GM18505 (cell line): ENCODE results near the gene BCAR3.

Experiments
- ATAC-seq: cut with Tn5 transposase; IDR thresholded peaks from one replicate; pipeline ENCODE4 v1.9.1; 2021; ENCODE audit not compliant: unreplicated experiment
- POLR2A ChIP-seq: IDR thresholded peaks from 4 replicates; pipeline ENCODE4 v1.6.1; 2011; ENCODE audit warnings: borderline replicate concordance; ENCODE audit not compliant: insufficient read depth, insufficient read length; ENCODE audit errors: extremely low read depth

Gene BCAR3

DNA sequence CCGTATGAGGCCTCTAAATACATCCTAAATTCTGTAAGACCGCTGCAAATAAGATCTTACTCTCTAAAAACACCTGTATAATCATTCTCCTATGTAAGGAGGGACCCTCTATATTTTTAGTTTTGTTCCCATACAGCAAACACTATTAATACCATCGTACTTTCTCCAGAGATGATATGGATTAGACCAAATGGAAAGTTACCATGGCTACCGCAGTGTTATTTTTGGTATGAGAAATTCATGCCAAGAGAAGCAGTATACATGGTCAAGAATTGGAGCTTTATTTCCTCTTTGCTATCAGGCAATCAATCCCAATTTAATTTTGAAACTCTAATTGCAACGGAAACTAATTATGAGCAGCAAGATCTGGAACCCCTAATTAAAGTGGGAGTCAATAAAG lies 70.0 kb downstream of the BCAR3 start:
- ATAC-seq, result no peak
- TF ChIP-seq POLR2A, result no peak

DNA sequence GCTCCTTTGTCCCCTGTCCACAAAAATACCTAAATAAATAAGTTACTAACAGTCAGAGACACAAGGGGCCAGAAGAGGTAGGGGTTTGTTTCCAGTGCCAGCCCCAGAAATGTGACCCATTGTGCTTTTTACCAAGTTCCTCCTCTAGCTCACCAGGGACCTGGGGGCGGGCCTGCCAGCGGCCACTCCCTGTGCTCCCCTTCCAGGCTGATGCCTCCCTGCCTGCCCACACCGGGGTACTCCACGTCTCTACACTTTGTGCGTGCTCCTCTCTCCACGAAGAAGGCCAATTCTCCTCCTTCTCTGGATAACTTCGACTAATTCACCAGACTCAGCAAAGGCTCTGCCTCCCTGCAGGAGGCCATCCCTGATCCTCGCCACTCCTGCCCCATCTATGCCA lies 72.1 kb downstream of the BCAR3 start:
- no peak for TF ChIP-seq POLR2A
- ATAC-seq, result no peak

DNA sequence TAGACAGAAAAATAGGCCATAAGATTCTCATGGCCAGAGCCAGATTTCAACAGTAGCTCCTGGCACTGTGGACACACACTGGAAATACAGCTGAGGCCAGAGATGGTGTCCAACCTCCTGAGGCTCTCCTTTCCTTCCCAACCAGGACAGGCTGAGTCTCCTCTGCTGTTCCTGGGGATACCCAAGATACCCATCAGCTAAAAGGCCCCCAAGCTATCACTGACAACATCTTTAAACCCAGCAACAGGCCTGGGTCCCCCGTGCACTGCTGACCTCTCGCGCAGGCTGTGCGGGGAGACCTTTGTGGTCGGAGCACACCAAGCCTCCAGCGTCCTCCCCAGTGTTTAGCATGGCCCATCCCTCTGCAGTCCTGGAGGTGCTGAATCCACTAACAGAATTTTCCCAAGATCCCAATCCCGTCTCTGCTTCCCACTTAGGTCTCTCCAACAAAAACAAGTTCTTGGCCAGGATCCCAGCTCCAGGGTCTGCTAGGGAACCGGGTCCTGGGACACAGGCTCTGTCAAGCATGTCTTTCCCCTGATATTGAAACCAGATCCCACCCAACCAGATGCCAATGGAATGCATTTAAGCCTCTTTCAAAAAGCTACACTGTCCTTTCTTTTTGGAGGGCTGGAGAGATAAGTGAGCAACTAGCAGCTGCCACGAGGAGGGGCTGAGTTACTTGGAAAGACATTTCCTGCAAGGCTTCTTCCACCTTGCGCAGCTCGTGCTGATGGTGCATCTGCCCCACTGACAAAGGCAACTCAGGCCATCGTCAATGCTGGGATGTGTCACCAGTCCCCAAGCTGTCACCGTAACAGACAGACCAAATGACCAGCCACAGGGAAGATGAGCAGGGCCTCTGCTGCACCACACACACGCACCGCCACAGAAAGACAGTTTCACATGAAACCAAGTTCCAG lies 73.2 kb downstream of the BCAR3 start:
- ATAC-seq, result peak; percentile 20
- TF ChIP-seq POLR2A, result no peak

DNA sequence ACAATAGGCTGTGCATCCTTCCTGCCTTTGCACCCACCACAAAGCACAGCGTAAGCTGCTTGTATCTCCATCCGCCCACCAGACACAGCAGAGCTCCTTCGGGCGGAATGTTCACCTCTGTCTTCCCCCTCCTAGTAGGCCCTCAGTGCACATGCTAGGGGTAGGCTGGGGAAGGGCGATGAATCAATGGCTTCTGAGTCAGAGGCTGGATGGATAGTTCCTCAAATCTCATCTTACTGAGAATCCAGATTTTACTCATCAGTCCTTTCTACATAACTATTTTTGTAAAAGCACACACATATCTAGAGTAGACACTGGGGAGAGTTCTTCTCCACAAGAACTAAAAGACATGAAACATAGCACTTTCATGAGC lies 73.8 kb downstream of the BCAR3 start:
- no peak for TF ChIP-seq POLR2A
- ATAC-seq, result peak; percentile 95

DNA sequence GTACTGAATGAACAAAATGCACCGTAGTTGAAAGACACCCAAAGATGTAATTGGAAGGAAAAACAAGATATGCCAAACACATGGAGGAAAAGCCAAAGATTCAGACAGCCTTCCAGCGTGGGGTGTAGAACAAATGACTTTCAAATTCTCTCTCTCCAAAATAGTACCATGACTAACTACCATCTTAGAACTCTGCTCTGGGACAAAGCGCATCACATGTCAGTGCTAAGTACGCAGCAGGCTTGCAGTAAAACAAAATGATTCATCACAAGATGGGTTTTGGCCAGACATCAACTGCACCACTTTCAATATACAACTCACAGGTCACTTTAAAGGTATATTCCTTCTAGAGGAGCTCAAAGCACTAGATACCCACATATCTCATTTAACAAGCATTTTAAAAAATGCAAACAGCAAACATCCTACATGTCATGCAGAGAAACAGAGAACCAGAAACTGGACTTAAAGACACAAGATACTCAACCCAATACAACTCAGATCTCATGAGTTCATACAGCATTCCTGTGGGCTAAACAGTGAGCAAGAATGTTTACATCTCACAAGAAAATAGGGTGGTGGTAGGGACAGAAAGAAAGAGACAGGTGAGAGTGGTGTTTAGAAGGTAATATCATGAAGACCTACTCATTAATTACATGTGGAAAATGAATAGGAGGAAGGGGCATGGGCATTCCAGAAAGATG lies 75.7 kb downstream of the BCAR3 start:
- no peak for ATAC-seq
- no peak for TF ChIP-seq POLR2A

DNA sequence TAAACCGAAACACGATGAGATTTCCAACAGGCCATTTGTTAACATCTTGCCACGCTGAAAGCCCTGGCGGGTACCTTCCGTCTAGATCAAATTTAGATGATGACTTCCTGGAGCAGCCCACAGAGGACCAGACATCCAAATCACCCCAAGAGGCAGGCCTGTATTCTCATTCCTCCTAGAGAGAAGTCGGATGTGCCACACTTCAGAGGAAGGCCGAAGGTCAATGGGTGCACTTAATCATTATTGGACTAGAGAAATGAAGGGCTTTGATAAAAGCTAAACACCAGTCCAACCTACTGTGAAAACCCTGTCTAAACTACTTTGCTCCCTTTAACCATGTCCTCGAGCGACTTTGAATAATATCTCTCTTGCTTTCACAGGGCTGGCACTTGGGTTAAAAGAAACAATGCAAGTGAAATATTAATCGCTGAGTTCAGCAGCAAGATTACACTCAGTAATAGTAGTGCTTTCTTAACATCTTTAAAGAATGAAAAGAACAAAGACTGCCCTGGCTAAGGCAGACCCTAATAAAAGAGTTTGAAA lies 76.5 kb downstream of the BCAR3 start:
- TF ChIP-seq POLR2A, result no peak
- no peak for ATAC-seq

DNA sequence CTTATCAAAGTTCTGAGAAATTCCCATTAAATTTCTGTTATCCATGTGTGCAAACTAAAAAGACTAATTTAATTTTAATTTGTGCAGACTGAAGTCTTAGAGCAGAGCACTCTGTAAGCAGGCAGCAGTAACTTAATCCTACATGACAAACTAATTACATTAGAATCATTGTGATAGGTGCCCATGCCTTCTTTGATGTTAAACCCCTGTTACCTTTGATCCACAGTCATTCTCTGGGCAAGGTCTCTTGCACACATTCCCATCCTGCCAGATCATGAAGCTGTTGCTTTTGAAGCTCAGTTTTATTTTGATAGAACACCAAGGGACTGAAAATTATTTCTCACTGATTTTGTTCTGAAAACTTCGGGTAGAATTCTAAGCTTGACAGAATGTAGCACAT lies 77.2 kb downstream of the BCAR3 start:
- TF ChIP-seq POLR2A, result no peak
- ATAC-seq, result no peak

DNA sequence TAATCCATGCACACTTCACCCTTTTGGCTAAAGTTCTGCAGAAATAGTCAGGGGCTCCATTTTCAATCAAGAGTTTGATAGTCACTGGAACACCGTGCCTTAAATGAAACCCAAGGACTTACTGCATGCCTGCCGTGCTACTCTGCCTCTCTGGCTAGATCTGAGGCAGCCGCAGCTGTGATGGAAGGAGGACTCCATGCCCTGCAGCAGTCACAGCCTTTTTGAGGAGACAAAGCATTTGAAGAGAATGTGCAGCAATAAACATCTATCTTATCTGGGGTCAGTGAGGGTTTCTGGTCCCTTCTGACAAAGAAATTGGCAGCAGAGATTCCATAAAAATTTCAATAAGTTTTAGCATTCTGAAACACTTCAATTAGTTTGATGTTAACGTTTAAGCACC lies 78.0 kb downstream of the BCAR3 start:
- no peak for TF ChIP-seq POLR2A
- ATAC-seq, result no peak

DNA sequence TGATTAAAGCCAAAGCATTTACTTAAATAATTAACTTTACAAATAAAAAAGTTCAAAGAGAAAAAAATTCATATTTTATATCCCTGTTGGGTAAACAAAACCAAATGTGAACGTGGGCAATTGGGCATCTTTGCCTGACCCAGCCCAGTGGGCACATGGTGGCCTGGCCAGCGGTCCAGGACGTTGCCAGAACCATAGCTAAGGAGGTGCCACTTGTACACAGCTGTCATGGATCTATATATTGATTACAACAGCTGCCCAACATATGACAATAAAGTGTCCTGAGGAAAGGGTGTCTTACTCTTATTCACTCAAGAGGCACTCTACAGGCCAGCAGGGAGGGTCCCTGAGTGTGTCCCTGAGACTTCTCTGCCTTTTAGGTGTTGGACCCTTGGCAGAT lies 78.5 kb downstream of the BCAR3 start:
- no peak for ATAC-seq
- no peak for TF ChIP-seq POLR2A

DNA sequence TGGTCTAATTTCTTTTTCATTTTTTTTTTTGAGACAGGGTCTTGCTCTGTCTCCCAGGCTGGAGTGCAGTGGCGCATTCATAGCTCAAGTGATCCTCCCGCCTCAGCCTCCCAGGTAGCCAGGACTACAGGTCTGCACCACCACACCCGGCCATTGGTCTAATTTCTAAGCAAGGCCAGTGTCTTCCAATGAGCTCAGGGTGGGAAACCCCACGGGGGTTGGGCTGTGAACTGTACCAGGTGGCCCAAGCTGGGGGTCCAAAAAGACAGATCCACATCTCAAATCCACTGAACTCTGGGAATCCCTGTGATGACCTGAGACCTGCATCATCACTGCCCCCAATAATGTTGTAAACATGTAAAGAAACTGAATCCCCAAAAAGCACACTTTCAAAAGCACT lies 79.5 kb downstream of the BCAR3 start:
- TF ChIP-seq POLR2A, result no peak
- ATAC-seq, result no peak

DNA sequence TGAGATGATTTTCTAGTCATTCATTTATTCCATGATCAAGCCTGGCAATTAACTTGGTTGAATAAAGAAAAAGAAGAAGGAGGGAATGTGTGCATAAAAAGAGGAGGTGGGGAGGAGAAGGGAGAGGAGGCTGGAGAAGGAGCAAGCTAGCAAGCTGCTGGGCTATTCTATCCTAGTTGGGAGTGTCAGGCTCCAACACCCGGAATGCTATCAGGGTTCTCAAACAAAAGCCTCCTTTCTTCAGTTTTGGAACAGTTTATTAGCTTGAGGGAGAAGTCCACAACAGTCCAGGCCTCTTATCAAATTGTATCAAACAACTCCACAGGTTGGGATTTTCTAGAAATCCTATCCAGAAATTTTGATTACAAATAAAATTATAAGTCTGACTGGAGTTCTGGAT lies 80.0 kb downstream of the BCAR3 start:
- TF ChIP-seq POLR2A, result no peak
- ATAC-seq, result no peak

DNA sequence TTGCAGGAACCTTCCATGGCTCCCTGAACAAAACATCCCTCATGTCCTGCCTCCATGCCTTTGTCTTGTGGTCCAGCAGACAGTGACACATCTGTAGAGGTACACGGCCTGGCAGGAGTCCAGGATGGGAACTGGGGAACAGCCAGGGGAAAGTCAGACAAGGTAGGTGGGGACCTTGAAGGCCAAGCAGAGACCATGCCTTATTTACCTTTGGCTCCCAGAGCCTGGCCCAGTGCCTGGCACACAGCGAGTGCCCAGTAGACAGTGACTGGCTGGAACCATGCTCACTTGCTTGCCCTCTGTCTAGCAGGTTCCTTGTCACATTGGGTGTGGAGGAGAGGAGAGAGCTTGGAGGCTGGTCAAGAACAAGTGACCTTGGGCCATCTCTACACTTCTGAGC lies 81.0 kb downstream of the BCAR3 start:
- TF ChIP-seq POLR2A, result no peak
- no peak for ATAC-seq

DNA sequence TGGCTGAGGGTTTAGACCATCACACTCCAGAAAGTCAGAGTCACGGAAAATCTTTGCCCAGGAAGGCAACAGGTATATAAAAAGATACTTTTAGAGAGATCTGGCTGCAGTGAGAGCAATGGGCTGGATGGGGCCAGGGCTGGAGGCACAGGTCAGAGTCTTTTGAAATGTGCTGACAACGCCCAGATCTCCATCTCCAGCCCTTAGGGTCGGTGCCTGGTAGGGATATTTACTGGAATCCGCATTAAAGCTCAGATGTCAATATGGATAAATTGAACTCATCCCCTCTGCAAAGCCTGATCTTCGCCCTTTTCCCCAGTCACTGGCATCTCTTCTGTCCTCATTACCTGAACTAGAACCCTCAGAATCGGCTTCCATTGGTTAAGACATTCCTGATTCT lies 82.2 kb downstream of the BCAR3 start:
- ATAC-seq, result no peak
- no peak for TF ChIP-seq POLR2A

DNA sequence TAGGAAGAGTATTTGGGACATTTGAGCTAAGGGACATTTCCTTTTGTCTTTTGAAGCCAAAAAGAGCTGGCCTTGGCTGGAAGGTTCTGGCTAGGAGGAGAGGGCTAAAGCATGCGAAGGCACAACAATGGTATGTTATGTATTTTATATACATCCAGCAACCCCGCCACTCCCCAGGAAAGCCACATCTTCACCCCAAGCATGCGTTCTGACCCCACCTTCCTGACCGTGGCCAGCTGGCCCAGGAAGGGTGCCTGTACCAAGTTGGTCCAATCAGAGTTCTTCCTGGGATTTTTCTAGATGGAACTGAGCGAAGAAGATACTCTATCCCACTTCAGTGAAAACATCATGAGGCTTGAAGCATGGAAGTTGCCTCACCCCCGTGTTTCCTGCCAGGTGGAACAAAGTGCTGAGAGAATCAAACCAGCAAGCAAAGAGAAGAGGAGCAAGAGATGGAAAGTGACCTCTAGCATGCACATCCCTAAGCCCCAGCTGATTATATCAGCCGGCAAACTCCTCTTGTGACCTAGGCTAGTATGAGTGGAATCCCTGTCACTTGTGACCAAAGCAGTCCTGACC lies 82.7 kb downstream of the BCAR3 start:
- TF ChIP-seq POLR2A, result no peak
- ATAC-seq, result no peak

DNA sequence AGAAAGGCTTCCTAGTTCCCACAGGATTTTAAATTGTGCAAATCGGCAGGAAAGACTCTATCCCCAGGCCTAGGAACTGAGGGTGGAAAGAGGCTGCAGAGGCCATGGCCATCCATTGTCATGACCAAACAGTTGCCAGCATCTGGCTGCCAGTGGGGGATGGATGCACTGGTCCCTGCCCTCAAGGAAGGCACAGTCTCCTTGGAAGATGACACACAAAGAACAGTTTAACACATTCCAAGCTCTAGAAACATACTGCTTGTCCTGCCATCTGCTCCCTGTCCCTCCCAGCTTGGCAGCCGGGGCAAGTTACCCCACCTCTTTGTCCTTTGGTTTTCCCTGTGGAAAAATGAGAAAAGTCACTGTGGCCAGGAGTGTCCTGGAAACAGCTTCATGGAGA lies 83.2 kb downstream of the BCAR3 start:
- TF ChIP-seq POLR2A, result no peak
- no peak for ATAC-seq

DNA sequence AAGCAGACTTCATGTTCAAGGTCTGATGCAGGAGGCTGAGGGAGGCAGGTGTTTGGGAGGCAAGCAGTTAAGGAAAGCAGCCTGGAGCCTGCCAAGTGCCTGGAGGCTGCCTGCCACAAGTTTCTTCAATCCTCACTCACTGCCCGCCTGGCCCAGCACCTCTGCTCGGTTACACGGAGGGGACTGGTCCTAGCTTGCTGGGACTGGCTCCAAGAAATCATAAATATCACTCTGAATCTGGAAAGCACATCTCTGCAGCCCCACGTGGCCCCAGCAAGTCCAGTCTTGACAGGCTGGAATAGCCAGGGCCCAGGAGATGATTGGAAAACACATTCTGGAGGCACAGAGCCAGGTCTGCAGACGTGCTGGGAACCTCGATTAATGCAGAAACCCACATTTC lies 83.9 kb downstream of the BCAR3 start:
- ATAC-seq, result no peak
- TF ChIP-seq POLR2A, result no peak
